ENCODE results near the gene OXT. TPM values are rescaled to one million over a fixed set of nuclear protein-coding genes. Genes with fewer than 3 reads are reported as not detected.
A peak's percentile ranks its signal among the peaks of the same experiment; 100 is the strongest.

OXT gene
- total and polyA plus RNA-seq, 4 experiments from 2014 or later: 1.00 to 1.5 TPM; not detected in 2

- ChIA-PET POLR2A (ENCODE audit: partially characterized antibody) (interaction anchor here (1.0 to 2.6 kb wide), 3 partner anchors 15 to 24 kb away, joined by 6 to 7 read pairs (median 7); no protein-coding TSS in a partner anchor), CTCF (ENCODE audit: partially characterized antibody) (interaction anchor here (0.8 to 1.6 kb wide), 7 partner anchors 9 to 199 kb away, joined by 3 to 16 read pairs (median 3); no protein-coding TSS in a partner anchor)
- Mint-ChIP-seq H3K4me1 (peaks cover 5 to 25% (median 6%) of the 10 kb centered on the region in 4 donors), H3K27ac (peak overlapping the region in 2 of 7 donors; percentile 53 to 57), H3K36me3 (no peaks in the 10 kb centered on the region), H3K9me3 (no peaks in the 10 kb centered on the region), H3K27me3 (peaks cover 13 to 19% of the 10 kb centered on the region in 2 donors), H3K4me3 (peak overlapping the region in 3 of 8 donors; percentile 32 to 69 (median 37))
- DNase-seq: peak in 2 of 5 donors; percentile 16 to 24
- Histone ChIP-seq H3K4me3 (ENCODE audit: low read length in 2 of 2) (no peak overlapping the region), H3K4me1 (ENCODE audit: insufficient read depth, low read length) (peaks cover 13% of the 10 kb centered on the region), H3K27me3 (ENCODE audit: insufficient read depth, low read length) (peaks cover 9% of the 10 kb centered on the region), H3K9me3 (ENCODE audit: control insufficient read depth in 1 of 2, low read length in 2 of 2) (no peaks in the 10 kb centered on the region), H3K36me3 (ENCODE audit: insufficient read depth, low read length) (no peaks in the 10 kb centered on the region), H3K27ac (ENCODE audit: low read depth, low read length) (no peak overlapping the region)
- intact Hi-C loops (cut with micrococcal nuclease): no loop called here
Measured at GRCh38 chr20:3077618-3078134, 6.3 kb downstream of the OXT start.

GRCh38 chr20:3080939-3081388, 9.5 kb downstream of the OXT start:
- Mint-ChIP-seq H3K9me3 (no peaks in the 10 kb centered on the region), H3K4me1 (peaks cover 4 to 18% (median 5%) of the 10 kb centered on the region in 4 donors), H3K27ac (peak overlapping the region in 1 of 7 donors; percentile 12), H3K36me3 (no peaks in the 10 kb centered on the region), H3K27me3 (peaks cover 20 to 34% of the 10 kb centered on the region in 2 donors), H3K4me3 (peak overlapping the region in 1 of 8 donors; percentile 44)
- Histone ChIP-seq H3K27me3 (ENCODE audit: insufficient read depth, low read length) (peaks cover 16% of the 10 kb centered on the region), H3K27ac (ENCODE audit: low read depth, low read length) (no peak overlapping the region), H3K9me3 (ENCODE audit: control insufficient read depth in 1 of 2, low read length in 2 of 2) (no peaks in the 10 kb centered on the region), H3K4me1 (ENCODE audit: insufficient read depth, low read length) (peaks cover 16% of the 10 kb centered on the region), H3K4me3 (ENCODE audit: low read length in 2 of 2) (no peak overlapping the region), H3K36me3 (ENCODE audit: insufficient read depth, low read length) (no peaks in the 10 kb centered on the region)
- DNase-seq: no peak
- CTCF ChIA-PET (ENCODE audit: partially characterized antibody): no interaction called here
- POLR2A ChIA-PET (ENCODE audit: partially characterized antibody): no interaction called here
- intact Hi-C loops (cut with micrococcal nuclease): no loop called here

- DNase-seq: no peak
- H3K4me1 ChIP-seq (ENCODE audit: insufficient read depth, low read length): peaks cover 16% of the 10 kb centered on the region
- no peaks in the 10 kb centered on the region for H3K36me3 ChIP-seq (ENCODE audit: insufficient read depth, low read length)
- ChIA-PET POLR2A (ENCODE audit: partially characterized antibody) (no interaction called here), CTCF (ENCODE audit: partially characterized antibody) (no interaction called here)
- no peak overlapping the region for H3K4me3 ChIP-seq (ENCODE audit: low read length in 2 of 2)
- no peak overlapping the region for H3K27ac ChIP-seq (ENCODE audit: low read depth, low read length)
- Mint-ChIP-seq H3K4me1 (peaks cover 4 to 16% (median 5%) of the 10 kb centered on the region in 4 donors), H3K36me3 (no peaks in the 10 kb centered on the region), H3K9me3 (no peaks in the 10 kb centered on the region), H3K27ac (no peak overlapping the region), H3K27me3 (peaks cover 20 to 34% of the 10 kb centered on the region in 2 donors), H3K4me3 (peak overlapping the region in 7 of 8 donors; percentile 7 to 79 (median 20))
- no peaks in the 10 kb centered on the region for H3K9me3 ChIP-seq (ENCODE audit: control insufficient read depth in 1 of 2, low read length in 2 of 2)
- H3K27me3 ChIP-seq (ENCODE audit: insufficient read depth, low read length): peaks cover 16% of the 10 kb centered on the region
- intact Hi-C loops (cut with micrococcal nuclease): no loop called here
Measured at GRCh38 chr20:3081641-3082040, 10.2 kb downstream of the OXT start.

GRCh38 chr20:3082306-3082951, 11.0 kb downstream of the OXT start:
- Mint-ChIP-seq H3K4me1 (peaks cover 3 to 12% (median 4%) of the 10 kb centered on the region in 4 donors), H3K27me3 (peaks cover 20 to 34% of the 10 kb centered on the region in 2 donors), H3K4me3 (peak overlapping the region; percentile 51 to 79 (median 60)), H3K36me3 (no peaks in the 10 kb centered on the region), H3K9me3 (no peaks in the 10 kb centered on the region), H3K27ac (no peak overlapping the region)
- intact Hi-C loops (cut with micrococcal nuclease): no loop called here
- H3K4me1 ChIP-seq (ENCODE audit: insufficient read depth, low read length): peaks cover 9% of the 10 kb centered on the region
- H3K9me3 ChIP-seq (ENCODE audit: control insufficient read depth in 1 of 2, low read length in 2 of 2): no peaks in the 10 kb centered on the region
- DNase-seq: peak in 1 of 5 donors; percentile 19
- no peaks in the 10 kb centered on the region for H3K36me3 ChIP-seq (ENCODE audit: insufficient read depth, low read length)
- H3K27me3 ChIP-seq (ENCODE audit: insufficient read depth, low read length): peaks cover 16% of the 10 kb centered on the region
- no peak overlapping the region for H3K4me3 ChIP-seq (ENCODE audit: low read length in 2 of 2)
- ChIA-PET POLR2A (ENCODE audit: partially characterized antibody) (interaction anchor here (1.0 kb wide), 1 partner anchor 10 kb away, joined by 3 read pairs; no protein-coding TSS in a partner anchor), CTCF (ENCODE audit: partially characterized antibody) (interaction anchor here (1.2 to 1.3 kb wide), 2 partner anchors 13 to 29 kb away, joined by 3 read pairs; no protein-coding TSS in a partner anchor)
- H3K27ac ChIP-seq (ENCODE audit: low read depth, low read length): no peak overlapping the region

- Histone ChIP-seq H3K9me3 (ENCODE audit: control insufficient read depth in 1 of 2, low read length in 2 of 2) (no peaks in the 10 kb centered on the region), H3K27ac (ENCODE audit: low read depth, low read length) (no peak overlapping the region), H3K27me3 (ENCODE audit: insufficient read depth, low read length) (peaks cover 16% of the 10 kb centered on the region), H3K4me3 (ENCODE audit: low read length in 2 of 2) (no peak overlapping the region), H3K4me1 (ENCODE audit: insufficient read depth, low read length) (peaks cover 6% of the 10 kb centered on the region), H3K36me3 (ENCODE audit: insufficient read depth, low read length) (no peaks in the 10 kb centered on the region)
- intact Hi-C loops (cut with micrococcal nuclease): no loop called here
- DNase-seq: peak in 1 of 5 donors; percentile 21
- no peaks in the 10 kb centered on the region for H3K36me3 Mint-ChIP-seq
- no peak overlapping the region for H3K27ac Mint-ChIP-seq
- H3K27me3 Mint-ChIP-seq: peaks cover 20 to 35% of the 10 kb centered on the region in 2 donors
- peaks cover 0 to 7% (median 0%) of the 10 kb centered on the region in 4 donors for H3K4me1 Mint-ChIP-seq
- POLR2A ChIA-PET (ENCODE audit: partially characterized antibody): interaction anchor here (0.9 to 1.0 kb wide), 2 partner anchors 9 kb away, joined by 3 to 5 read pairs; no protein-coding TSS in a partner anchor
- H3K4me3 Mint-ChIP-seq: peak overlapping the region in 5 of 8 donors; percentile 46 to 81 (median 73)
- CTCF ChIA-PET (ENCODE audit: partially characterized antibody): interaction anchor here (1.2 to 1.3 kb wide), 2 partner anchors 13 to 30 kb away, joined by 3 read pairs; no protein-coding TSS in a partner anchor
- peaks cover 0 to under 1% (median 0%) of the 10 kb centered on the region in 8 donors for H3K9me3 Mint-ChIP-seq
Measured at GRCh38 chr20:3082955-3083952, 11.8 kb downstream of the OXT start.

GRCh38 chr20:3084283-3084985, 13.0 kb downstream of the OXT start, which contains the start of gene AVP:
TSS of gene AVP (minus strand) at chr20:3084724. CDS start at chr20:3084674, 50 bp downstream.
- Mint-ChIP-seq H3K27me3 (peaks cover 20 to 39% of the 10 kb centered on the region in 2 donors), H3K4me1 (peaks cover 0 to 7% (median 0%) of the 10 kb centered on the region in 4 donors), H3K4me3 (peak within 1 kb of the TSS in 5 of 8 donors; percentile 46 to 81 (median 73)), H3K9me3 (peaks cover 0 to 2% (median 0%) of the 10 kb centered on the region in 8 donors), H3K27ac (no peak within 1 kb of the TSS), H3K36me3 (no peaks in the 10 kb centered on the region)
- H3K4me1 ChIP-seq (ENCODE audit: insufficient read depth, low read length): peaks cover 6% of the 10 kb centered on the region
- no peaks in the 10 kb centered on the region for H3K9me3 ChIP-seq (ENCODE audit: control insufficient read depth in 1 of 2, low read length in 2 of 2)
- H3K4me3 ChIP-seq (ENCODE audit: low read length in 2 of 2): no peak within 1 kb of the TSS
- H3K27ac ChIP-seq (ENCODE audit: low read depth, low read length): no peak within 1 kb of the TSS
- CTCF ChIA-PET (ENCODE audit: partially characterized antibody): interaction anchor here (1.4 kb wide), 1 partner anchor 28 kb away, joined by 4 read pairs; no protein-coding TSS in a partner anchor
- POLR2A ChIA-PET (ENCODE audit: partially characterized antibody): interaction anchor here (0.9 kb wide), 1 partner anchor 8 kb away, joined by 5 read pairs; no protein-coding TSS in a partner anchor
- intact Hi-C loops (cut with micrococcal nuclease): no loop called here
- H3K27me3 ChIP-seq (ENCODE audit: insufficient read depth, low read length): peaks cover 16% of the 10 kb centered on the region
- no peak for DNase-seq
- no peaks in the 10 kb centered on the region for H3K36me3 ChIP-seq (ENCODE audit: insufficient read depth, low read length)

All from CD4-positive, alpha-beta memory T cell (primary cell).